GM23338 (cell line): ENCODE data around the gene SHMT1. TPM values are rescaled to one million over a fixed set of nuclear protein-coding genes. Genes with fewer than 3 reads are reported as not detected.

Experiments used
- ATAC-seq: fragments of 200-7000 bp; cut with Tn5 transposase; 3 replicates; pipeline ENCODE4 v1.9.1; 2020
- DNase-seq: peaks from one replicate; pipeline ENCODE4 v3.0.0-alpha.2; 2015; ENCODE audit warnings: low spot score
- H2AFZ ChIP-seq: fragments of 200-600 bp; sonication (generic); 2 replicates; pipeline ENCODE4 v1.8.0; 2016; ENCODE audit warnings: antibody characterized with exemption, mild to moderate bottlenecking, moderate library complexity
- H3F3A ChIP-seq: fragments of 200-600 bp; sonication (generic); replicated peaks from 2 replicates; pipeline ENCODE4 v1.8.0; 2017; ENCODE audit warnings: antibody characterized with exemption, mixed run types, low read depth
- H3K27ac ChIP-seq: fragments of 200-600 bp; sonication (generic); 2 replicates; pipeline ENCODE4 v1.6.1; 2016; ENCODE audit warnings: low read depth
- H3K27me3 ChIP-seq: fragments of 200-600 bp; sonication (generic); 2 replicates; pipeline ENCODE4 v1.8.0; 2016; ENCODE audit warnings: mild to moderate bottlenecking, mixed run types, moderate library complexity; ENCODE audit not compliant: insufficient read depth
- H3K36me3 ChIP-seq: fragments of 200-600 bp; sonication (generic); 2 replicates; pipeline ENCODE4 v1.8.0; 2016; ENCODE audit warnings: mild to moderate bottlenecking; ENCODE audit not compliant: insufficient read depth
- H3K4me1 ChIP-seq: fragments of 200-600 bp; sonication (generic); 2 replicates; pipeline ENCODE4 v1.8.0; 2016; ENCODE audit warnings: mild to moderate bottlenecking, moderate library complexity; ENCODE audit not compliant: insufficient read depth
- H3K4me2 ChIP-seq: fragments of 200-600 bp; sonication (generic); 2 replicates; pipeline ENCODE4 v1.7.1; 2017; ENCODE audit warnings: mixed run types
- H3K4me3 ChIP-seq: fragments of 200-600 bp; sonication (generic); 2 replicates; pipeline ENCODE4 v1.6.1; 2016; ENCODE audit warnings: mixed run types
- H3K79me2 ChIP-seq: fragments of 200-600 bp; sonication (generic); replicated peaks from 2 replicates; pipeline ENCODE4 v1.8.0; 2017; ENCODE audit warnings: mild to moderate bottlenecking; ENCODE audit not compliant: insufficient read depth
- H3K9me2 ChIP-seq: fragments of 200-600 bp; sonication (generic); 2 replicates; pipeline ENCODE4 v1.8.0; 2017; ENCODE audit not compliant: insufficient read depth
- H4K20me1 ChIP-seq: fragments of 200-600 bp; sonication (generic); replicated peaks from 2 replicates; pipeline ENCODE4 v1.8.0; 2017; ENCODE audit warnings: mild to moderate bottlenecking; ENCODE audit not compliant: insufficient read depth
- H3K27ac Mint-ChIP-seq: 2 replicates; pipeline ENCODE4 v1.8.0; 2020; ENCODE audit warnings: inconsistent platforms, mild to moderate bottlenecking, moderate library complexity, mixed read lengths
- H3K27me3 Mint-ChIP-seq: 3 replicates; pipeline ENCODE4 v1.8.0; 2022; ENCODE audit warnings: low read depth, mild to moderate bottlenecking, moderate library complexity, mixed read lengths, inconsistent platforms; ENCODE audit not compliant: insufficient read depth, poor library complexity
- H3K36me3 Mint-ChIP-seq: 3 replicates; pipeline ENCODE4 v1.8.0; 2021; ENCODE audit warnings: low read depth, mild to moderate bottlenecking, inconsistent platforms, moderate library complexity, mixed read lengths
- H3K4me1 Mint-ChIP-seq: 3 replicates; pipeline ENCODE4 v1.8.0; 2020; ENCODE audit warnings: mild to moderate bottlenecking, inconsistent platforms, mixed read lengths
- H3K4me3 Mint-ChIP-seq: 3 replicates; pipeline ENCODE4 v1.8.0; 2021; ENCODE audit warnings: moderate library complexity, mild to moderate bottlenecking, inconsistent platforms, mixed read lengths
- H3K9me3 Mint-ChIP-seq: 3 replicates; pipeline ENCODE4 v1.8.0; 2020; ENCODE audit warnings: moderate library complexity, mild to moderate bottlenecking, inconsistent platforms, mixed read lengths
- CREB1 ChIP-seq: fragments of 250-450 bp; sonication (Bioruptor Pico); IDR thresholded peaks from 2 replicates; pipeline ENCODE4 v1.5.0; 2020; ENCODE audit warnings: low read depth, mild to moderate bottlenecking, moderate library complexity
- CTCF ChIP-seq, 2 experiments: fragments of 200-600 bp in 1 of 2; sonication (generic) in 1 of 2; conservative IDR thresholded peaks; 2 replicates each; pipeline versions ENCODE4 v1.5.1 to v1.6.1; 2016 to 2017; ENCODE audit warnings: antibody characterized with exemption in 2 of 2, low read depth in 2 of 2, mild to moderate bottlenecking in 2 of 2, moderate library complexity in 1 of 2
- ETS1 ChIP-seq: IDR thresholded peaks from 2 replicates; pipeline ENCODE4 v1.6.1; 2016; ENCODE audit warnings: antibody characterized with exemption
- EZH2 ChIP-seq: fragments of 200-600 bp; sonication (generic); IDR thresholded peaks from one replicate; pipeline ENCODE4 v1.8.0; 2017; ENCODE audit warnings: antibody characterized with exemption, mild to moderate bottlenecking, low read depth; ENCODE audit not compliant: unreplicated experiment
- EZH2phosphoT487 ChIP-seq: fragments of 200-600 bp; sonication (generic); IDR thresholded peaks from one replicate; pipeline ENCODE4 v1.8.1; 2018; ENCODE audit warnings: antibody characterized with exemption; ENCODE audit not compliant: unreplicated experiment
- JUNB ChIP-seq: IDR thresholded peaks from one replicate; pipeline ENCODE4 v1.6.1; 2016; ENCODE audit warnings: antibody characterized with exemption; ENCODE audit not compliant: unreplicated experiment
- NANOG ChIP-seq: IDR thresholded peaks from 2 replicates; pipeline ENCODE4 v1.6.1; 2016; ENCODE audit warnings: antibody characterized with exemption, borderline replicate concordance
- POLR2AphosphoS5 ChIP-seq: IDR thresholded peaks from 2 replicates; pipeline ENCODE4 v1.6.1; 2016; ENCODE audit warnings: antibody characterized with exemption, low read depth
- REST ChIP-seq: IDR thresholded peaks from one replicate; pipeline ENCODE4 v1.6.1; 2018; ENCODE audit warnings: antibody characterized with exemption; ENCODE audit not compliant: unreplicated experiment
- STAT1 ChIP-seq: IDR thresholded peaks from one replicate; pipeline ENCODE4 v1.6.1; 2016; ENCODE audit warnings: antibody characterized with exemption; ENCODE audit not compliant: unreplicated experiment
- ZNF114 ChIP-seq: fragments of 250-450 bp; sonication (Bioruptor Pico); IDR thresholded peaks from 2 replicates; pipeline ENCODE4 v1.5.0; 2020; ENCODE audit warnings: mild to moderate bottlenecking, moderate library complexity
- ZNF331 ChIP-seq: fragments of 250-450 bp; sonication (Bioruptor Pico); IDR thresholded peaks from 2 replicates; pipeline ENCODE4 v1.5.0; 2020; ENCODE audit warnings: low read depth, mild to moderate bottlenecking, moderate library complexity
- ZNF462 ChIP-seq: fragments of 250-450 bp; sonication (Bioruptor Pico); IDR thresholded peaks from 2 replicates; pipeline ENCODE4 v1.5.0; 2020; ENCODE audit warnings: mild to moderate bottlenecking, moderate library complexity
- polyA plus RNA-seq: library from polyadenylated mRNA; unstranded; fragments of >200 nt; fragmentation: Nextera tagmentation; extraction: Ambion mirVana; gene quantifications from 2 replicates; pipeline ENCODE4 v1.2.1, GENCODE V29; 2016
- total RNA-seq: library from RNA; depleted of rRNA; stranded (reverse); fragments of >200 nt; shearing (Covaris generic); gene quantifications from 2 replicates; pipeline ENCODE4 v1.2.3, GENCODE V29; 2014

SHMT1 gene
- total and polyA plus RNA-seq, 2 experiments from 2014 or later: 22.8 to 33.3 TPM

GRCh38 chr17:18281788-18282187 is 81.6 kb downstream of the SHMT1 start:
- Mint-ChIP-seq H3K27ac (no peak overlapping the region), H3K9me3 (no peaks in the 10 kb centered on the region), H3K36me3 (peaks cover 82% of the 10 kb centered on the region), H3K4me3 (no peak overlapping the region), H3K4me1 (no peaks in the 10 kb centered on the region), H3K27me3 (no peaks in the 10 kb centered on the region)
- Histone ChIP-seq H4K20me1 (peaks cover 13% of the 10 kb centered on the region), H3K4me3 (no peak overlapping the region), H3F3A (no peaks in the 10 kb centered on the region), H3K27ac (no peak overlapping the region), H3K9me2 (no peaks in the 10 kb centered on the region), H3K4me1 (no peaks in the 10 kb centered on the region), H3K36me3 (peaks cover 50% of the 10 kb centered on the region), H3K4me2 (no peak overlapping the region), H3K27me3 (no peaks in the 10 kb centered on the region), H2AFZ (no peak overlapping the region), H3K79me2 (no peaks in the 10 kb centered on the region)
- TF ChIP-seq REST: no peak
- no peak for TF ChIP-seq EZH2phosphoT487
- TF ChIP-seq ETS1: no peak
- no peak for TF ChIP-seq POLR2AphosphoS5
- TF ChIP-seq CREB1 (CRISPR knock-in tag): no peak
- no peak for TF ChIP-seq ZNF331 (CRISPR knock-in tag)
- TF ChIP-seq CTCF (conservative IDR thresholded peaks at IDR 0.05; ENCODE audit: low read depth in 2 of 2): no peak
- TF ChIP-seq ZNF114 (CRISPR knock-in tag): no peak
- TF ChIP-seq ZNF462: no peak
- no peak for TF ChIP-seq EZH2
- no peak for TF ChIP-seq JUNB
- no peak for TF ChIP-seq NANOG
- no peak for TF ChIP-seq STAT1
- DNase-seq (no peak), ATAC-seq (no peak)
